ENCODE results near the gene CMC1.

The CMC1 gene

DNA sequence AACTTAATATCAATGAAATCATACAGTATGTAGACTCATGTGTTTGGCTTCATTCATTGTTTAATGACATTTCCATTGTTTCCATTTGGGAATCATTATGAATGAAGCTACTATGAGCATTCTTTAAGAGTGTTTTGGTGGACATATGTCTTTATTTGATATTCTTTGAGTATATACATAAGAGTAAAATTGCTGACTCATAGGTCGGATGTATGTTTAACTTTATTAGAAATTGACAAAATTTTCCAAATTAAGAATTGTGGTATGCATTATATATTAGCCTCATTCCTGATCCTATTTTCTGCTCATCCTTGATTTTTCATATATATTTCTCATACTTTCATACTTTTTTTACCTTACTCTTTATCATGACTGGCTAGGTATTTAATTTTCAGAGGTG lies 28.7 kb upstream of the CMC1 start:
- H3K79me2 ChIP-seq (ENCODE audit: insufficient read depth, low read length): no peaks in the 10 kb centered on the region
- peaks cover 10% of the 10 kb centered on the region for H3K9me3 ChIP-seq (ENCODE audit: insufficient read depth, low read length, severe bottlenecking)
- ATAC-seq (ENCODE audit: insufficient read depth, low read depth): no peak
- DNase-seq: no peak
- H3K4me3 ChIP-seq (ENCODE audit: low read depth in 1 of 2, low read length in 2 of 2): no peak overlapping the region
- H4K20me1 ChIP-seq (ENCODE audit: insufficient read depth, low read length): no peaks in the 10 kb centered on the region
- H3K27me3 ChIP-seq (ENCODE audit: insufficient read depth, low read length, poor library complexity): no peaks in the 10 kb centered on the region
- no peaks in the 10 kb centered on the region for H3K36me3 ChIP-seq (ENCODE audit: insufficient read depth, low read length)
- no peak overlapping the region for H3K27ac ChIP-seq (ENCODE audit: low read length)
- peaks cover 21% of the 10 kb centered on the region for H3K4me1 ChIP-seq (ENCODE audit: insufficient read depth, low read length)
- H3K9ac ChIP-seq (ENCODE audit: low read depth, low read length): no peak overlapping the region
- no peak overlapping the region for H2AFZ ChIP-seq (ENCODE audit: low read depth, low read length)
- no peak overlapping the region for H3K4me2 ChIP-seq (ENCODE audit: insufficient read depth, low read length)
- no peak for TF ChIP-seq EZH2 (IDR thresholded peaks at IDR 0.05; ENCODE audit: borderline replicate concordance, low read depth, low read length, severe bottlenecking)
- no peak for TF ChIP-seq CTCF (IDR thresholded peaks at IDR 0.05; ENCODE audit: borderline replicate concordance, extremely low read depth, low read length, poor library complexity, severe bottlenecking)

GRCh38 chr3:28215407-28215806 lies 26.0 kb upstream of the CMC1 start:
- no peak overlapping the region for H3K4me3 ChIP-seq (ENCODE audit: low read depth in 1 of 2, low read length in 2 of 2)
- peaks cover 10% of the 10 kb centered on the region for H3K9me3 ChIP-seq (ENCODE audit: insufficient read depth, low read length, severe bottlenecking)
- H3K4me2 ChIP-seq (ENCODE audit: insufficient read depth, low read length): no peak overlapping the region
- H3K79me2 ChIP-seq (ENCODE audit: insufficient read depth, low read length): no peaks in the 10 kb centered on the region
- TF ChIP-seq CTCF (IDR thresholded peaks at IDR 0.05; ENCODE audit: borderline replicate concordance, extremely low read depth, low read length, poor library complexity, severe bottlenecking) (no peak), EZH2 (IDR thresholded peaks at IDR 0.05; ENCODE audit: borderline replicate concordance, low read depth, low read length, severe bottlenecking) (no peak)
- H3K27me3 ChIP-seq (ENCODE audit: insufficient read depth, low read length, poor library complexity): no peaks in the 10 kb centered on the region
- ATAC-seq (ENCODE audit: insufficient read depth, low read depth) (no peak), DNase-seq (no peak)
- H4K20me1 ChIP-seq (ENCODE audit: insufficient read depth, low read length): no peaks in the 10 kb centered on the region
- H2AFZ ChIP-seq (ENCODE audit: low read depth, low read length): no peak overlapping the region
- no peak overlapping the region for H3K27ac ChIP-seq (ENCODE audit: low read length)
- no peak overlapping the region for H3K9ac ChIP-seq (ENCODE audit: low read depth, low read length)
- peaks cover 17% of the 10 kb centered on the region for H3K4me1 ChIP-seq (ENCODE audit: insufficient read depth, low read length)
- no peaks in the 10 kb centered on the region for H3K36me3 ChIP-seq (ENCODE audit: insufficient read depth, low read length)

- Histone ChIP-seq H3K9ac (ENCODE audit: low read depth, low read length) (no peak overlapping the region), H3K4me3 (ENCODE audit: low read depth in 1 of 2, low read length in 2 of 2) (no peak overlapping the region), H3K79me2 (ENCODE audit: insufficient read depth, low read length) (no peaks in the 10 kb centered on the region), H3K4me1 (ENCODE audit: insufficient read depth, low read length) (no peaks in the 10 kb centered on the region), H3K27ac (ENCODE audit: low read length) (no peak overlapping the region), H3K4me2 (ENCODE audit: insufficient read depth, low read length) (no peak overlapping the region), H3K9me3 (ENCODE audit: insufficient read depth, low read length, severe bottlenecking) (peaks cover 4% of the 10 kb centered on the region), H3K27me3 (ENCODE audit: insufficient read depth, low read length, poor library complexity) (no peaks in the 10 kb centered on the region), H4K20me1 (ENCODE audit: insufficient read depth, low read length) (no peaks in the 10 kb centered on the region), H2AFZ (ENCODE audit: low read depth, low read length) (no peak overlapping the region), H3K36me3 (ENCODE audit: insufficient read depth, low read length) (no peaks in the 10 kb centered on the region)
- DNase-seq (no peak), ATAC-seq (ENCODE audit: insufficient read depth, low read depth) (no peak)
- no peak for TF ChIP-seq EZH2 (IDR thresholded peaks at IDR 0.05; ENCODE audit: borderline replicate concordance, low read depth, low read length, severe bottlenecking)
- no peak for TF ChIP-seq CTCF (IDR thresholded peaks at IDR 0.05; ENCODE audit: borderline replicate concordance, extremely low read depth, low read length, poor library complexity, severe bottlenecking)
These were observed 23.1 kb upstream of the CMC1 start for GRCh38 chr3:28218071-28218916.
